H1 (cell line): ENCODE measurements around the gene NCAM1. TPM values are rescaled to one million over a fixed set of nuclear protein-coding genes. Genes with fewer than 3 reads are reported as not detected.

Source experiments
- BCL11A ChIP-seq, 2 experiments: IDR thresholded peaks; one replicate each; pipeline ENCODE4 v1.6.1; 2011; ENCODE audit warnings: low read depth in 2 of 2, low read length in 2 of 2, mild to moderate bottlenecking in 2 of 2
- CEBPB ChIP-seq: IDR thresholded peaks from 2 replicates; pipeline ENCODE4 v1.6.1; 2012; ENCODE audit warnings: low read depth, low read length
- CTBP2 ChIP-seq: IDR thresholded peaks from 2 replicates; pipeline ENCODE4 v1.7.0; 2011; ENCODE audit warnings: borderline replicate concordance, mild to moderate bottlenecking, moderate library complexity, mixed read lengths, low read length; ENCODE audit not compliant: insufficient read depth, insufficient read length
- MAFK ChIP-seq: IDR thresholded peaks from 2 replicates; pipeline ENCODE4 v1.6.1; 2012; ENCODE audit warnings: low read depth, mild to moderate bottlenecking, improper control_type of control experiment, low read length
- NANOG ChIP-seq: IDR thresholded peaks from 2 replicates; pipeline ENCODE4 v1.6.1; 2011; ENCODE audit warnings: low read length, low read depth, mild to moderate bottlenecking, inconsistent platforms; ENCODE audit not compliant: insufficient read depth, poor library complexity, severe bottlenecking
- POLR2AphosphoS5 ChIP-seq: IDR thresholded peaks from 2 replicates; pipeline ENCODE4 v1.6.1; 2011; ENCODE audit warnings: low read depth, low read length
- SUZ12 ChIP-seq: fragments of 200-600 bp; sonication (generic); IDR thresholded peaks from 2 replicates; pipeline ENCODE4 v1.6.1; 2012; ENCODE audit warnings: mild to moderate bottlenecking, inconsistent platforms, low read length, moderate library complexity, mixed read lengths
- polyA plus RNA-seq, 7 experiments: library from polyadenylated mRNA; depleted of rRNA in 3 of 7; stranded (reverse) in 5 of 7; unstranded in 2 of 7; fragments of >200 nt in 5 of 7; fragments of 200-250 nt in 2 of 7; gene quantifications; 1 replicate in 5 of 7; 2 replicates in 1 of 7; 4 replicates in 1 of 7; pipeline versions ENCODE4 v1.2.1 to v1.2.3, GENCODE V29; 2011 to 2013; ENCODE audit warnings: missing spikeins in 2 of 7, mixed read lengths in 2 of 7
- total RNA-seq: library from RNA; stranded (reverse); fragmentation: NEBNext Ultra II Directional; extraction: Animal tissue kit (Norgen Biotek cat#: 25700); gene quantifications from 2 replicates; pipeline ENCODE4 v1.2.1, GENCODE V29; 2021
- TF ChIP-seq, protein P1 (sequence below): fragments of 300-600 bp; sonication (generic); IDR thresholded peaks from 2 replicates; pipeline ENCODE4 v1.7.1; 2012; ENCODE audit warnings: low read length, moderate library complexity, mild to moderate bottlenecking, inconsistent platforms; ENCODE audit not compliant: insufficient replicate concordance
- TF ChIP-seq, protein P2 (sequence below): IDR thresholded peaks from 2 replicates; pipeline ENCODE4 v1.6.1; 2012; ENCODE audit warnings: inconsistent platforms

The NCAM1 gene
- total and polyA plus RNA-seq, 2 of the 8 experiments (the other 6 are each of a cell fraction or from before 2014, with no cell fraction given), result 3.1 to 4.3 TPM

DNA sequence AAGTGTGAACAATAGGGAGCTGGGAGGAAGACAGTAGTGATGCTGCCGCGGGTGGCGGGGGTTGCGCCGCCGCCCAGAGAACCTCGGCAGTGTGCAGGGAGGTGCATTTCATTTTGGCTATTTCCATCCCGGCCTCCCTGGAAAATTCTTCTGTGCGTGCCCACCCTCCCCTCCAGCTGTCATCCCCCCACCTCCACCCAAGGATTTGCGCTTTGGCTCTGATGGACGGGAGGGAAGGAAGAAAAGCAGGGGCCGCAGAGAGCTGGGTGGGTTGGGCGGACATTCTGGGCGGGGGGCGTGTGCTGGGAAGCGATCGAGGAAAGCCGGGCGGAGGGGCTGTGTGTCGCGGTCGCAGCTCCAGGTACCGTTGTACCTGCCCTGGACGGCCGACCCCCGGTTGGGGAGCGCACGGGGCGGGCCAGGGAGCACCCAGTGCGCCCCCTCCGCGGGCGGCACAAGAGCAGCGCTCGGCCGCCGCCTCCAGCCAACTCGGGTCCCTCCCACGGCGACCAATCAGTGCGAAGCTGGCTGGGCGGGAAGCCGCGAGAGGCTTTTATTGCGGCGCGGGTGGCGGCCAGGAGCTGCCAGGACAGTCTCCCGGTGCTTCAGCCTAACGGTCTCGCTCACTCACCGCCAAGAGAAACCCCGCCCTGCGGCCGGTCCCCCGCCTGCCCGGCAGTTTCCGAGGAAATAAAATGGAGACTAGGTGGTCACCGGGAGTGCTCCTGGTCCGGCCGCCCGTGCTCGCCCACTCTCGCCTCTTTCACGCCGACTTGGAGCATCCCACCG is 1.6 kb downstream of the NCAM1 start (continued):
- TF ChIP-seq, protein P1, sequence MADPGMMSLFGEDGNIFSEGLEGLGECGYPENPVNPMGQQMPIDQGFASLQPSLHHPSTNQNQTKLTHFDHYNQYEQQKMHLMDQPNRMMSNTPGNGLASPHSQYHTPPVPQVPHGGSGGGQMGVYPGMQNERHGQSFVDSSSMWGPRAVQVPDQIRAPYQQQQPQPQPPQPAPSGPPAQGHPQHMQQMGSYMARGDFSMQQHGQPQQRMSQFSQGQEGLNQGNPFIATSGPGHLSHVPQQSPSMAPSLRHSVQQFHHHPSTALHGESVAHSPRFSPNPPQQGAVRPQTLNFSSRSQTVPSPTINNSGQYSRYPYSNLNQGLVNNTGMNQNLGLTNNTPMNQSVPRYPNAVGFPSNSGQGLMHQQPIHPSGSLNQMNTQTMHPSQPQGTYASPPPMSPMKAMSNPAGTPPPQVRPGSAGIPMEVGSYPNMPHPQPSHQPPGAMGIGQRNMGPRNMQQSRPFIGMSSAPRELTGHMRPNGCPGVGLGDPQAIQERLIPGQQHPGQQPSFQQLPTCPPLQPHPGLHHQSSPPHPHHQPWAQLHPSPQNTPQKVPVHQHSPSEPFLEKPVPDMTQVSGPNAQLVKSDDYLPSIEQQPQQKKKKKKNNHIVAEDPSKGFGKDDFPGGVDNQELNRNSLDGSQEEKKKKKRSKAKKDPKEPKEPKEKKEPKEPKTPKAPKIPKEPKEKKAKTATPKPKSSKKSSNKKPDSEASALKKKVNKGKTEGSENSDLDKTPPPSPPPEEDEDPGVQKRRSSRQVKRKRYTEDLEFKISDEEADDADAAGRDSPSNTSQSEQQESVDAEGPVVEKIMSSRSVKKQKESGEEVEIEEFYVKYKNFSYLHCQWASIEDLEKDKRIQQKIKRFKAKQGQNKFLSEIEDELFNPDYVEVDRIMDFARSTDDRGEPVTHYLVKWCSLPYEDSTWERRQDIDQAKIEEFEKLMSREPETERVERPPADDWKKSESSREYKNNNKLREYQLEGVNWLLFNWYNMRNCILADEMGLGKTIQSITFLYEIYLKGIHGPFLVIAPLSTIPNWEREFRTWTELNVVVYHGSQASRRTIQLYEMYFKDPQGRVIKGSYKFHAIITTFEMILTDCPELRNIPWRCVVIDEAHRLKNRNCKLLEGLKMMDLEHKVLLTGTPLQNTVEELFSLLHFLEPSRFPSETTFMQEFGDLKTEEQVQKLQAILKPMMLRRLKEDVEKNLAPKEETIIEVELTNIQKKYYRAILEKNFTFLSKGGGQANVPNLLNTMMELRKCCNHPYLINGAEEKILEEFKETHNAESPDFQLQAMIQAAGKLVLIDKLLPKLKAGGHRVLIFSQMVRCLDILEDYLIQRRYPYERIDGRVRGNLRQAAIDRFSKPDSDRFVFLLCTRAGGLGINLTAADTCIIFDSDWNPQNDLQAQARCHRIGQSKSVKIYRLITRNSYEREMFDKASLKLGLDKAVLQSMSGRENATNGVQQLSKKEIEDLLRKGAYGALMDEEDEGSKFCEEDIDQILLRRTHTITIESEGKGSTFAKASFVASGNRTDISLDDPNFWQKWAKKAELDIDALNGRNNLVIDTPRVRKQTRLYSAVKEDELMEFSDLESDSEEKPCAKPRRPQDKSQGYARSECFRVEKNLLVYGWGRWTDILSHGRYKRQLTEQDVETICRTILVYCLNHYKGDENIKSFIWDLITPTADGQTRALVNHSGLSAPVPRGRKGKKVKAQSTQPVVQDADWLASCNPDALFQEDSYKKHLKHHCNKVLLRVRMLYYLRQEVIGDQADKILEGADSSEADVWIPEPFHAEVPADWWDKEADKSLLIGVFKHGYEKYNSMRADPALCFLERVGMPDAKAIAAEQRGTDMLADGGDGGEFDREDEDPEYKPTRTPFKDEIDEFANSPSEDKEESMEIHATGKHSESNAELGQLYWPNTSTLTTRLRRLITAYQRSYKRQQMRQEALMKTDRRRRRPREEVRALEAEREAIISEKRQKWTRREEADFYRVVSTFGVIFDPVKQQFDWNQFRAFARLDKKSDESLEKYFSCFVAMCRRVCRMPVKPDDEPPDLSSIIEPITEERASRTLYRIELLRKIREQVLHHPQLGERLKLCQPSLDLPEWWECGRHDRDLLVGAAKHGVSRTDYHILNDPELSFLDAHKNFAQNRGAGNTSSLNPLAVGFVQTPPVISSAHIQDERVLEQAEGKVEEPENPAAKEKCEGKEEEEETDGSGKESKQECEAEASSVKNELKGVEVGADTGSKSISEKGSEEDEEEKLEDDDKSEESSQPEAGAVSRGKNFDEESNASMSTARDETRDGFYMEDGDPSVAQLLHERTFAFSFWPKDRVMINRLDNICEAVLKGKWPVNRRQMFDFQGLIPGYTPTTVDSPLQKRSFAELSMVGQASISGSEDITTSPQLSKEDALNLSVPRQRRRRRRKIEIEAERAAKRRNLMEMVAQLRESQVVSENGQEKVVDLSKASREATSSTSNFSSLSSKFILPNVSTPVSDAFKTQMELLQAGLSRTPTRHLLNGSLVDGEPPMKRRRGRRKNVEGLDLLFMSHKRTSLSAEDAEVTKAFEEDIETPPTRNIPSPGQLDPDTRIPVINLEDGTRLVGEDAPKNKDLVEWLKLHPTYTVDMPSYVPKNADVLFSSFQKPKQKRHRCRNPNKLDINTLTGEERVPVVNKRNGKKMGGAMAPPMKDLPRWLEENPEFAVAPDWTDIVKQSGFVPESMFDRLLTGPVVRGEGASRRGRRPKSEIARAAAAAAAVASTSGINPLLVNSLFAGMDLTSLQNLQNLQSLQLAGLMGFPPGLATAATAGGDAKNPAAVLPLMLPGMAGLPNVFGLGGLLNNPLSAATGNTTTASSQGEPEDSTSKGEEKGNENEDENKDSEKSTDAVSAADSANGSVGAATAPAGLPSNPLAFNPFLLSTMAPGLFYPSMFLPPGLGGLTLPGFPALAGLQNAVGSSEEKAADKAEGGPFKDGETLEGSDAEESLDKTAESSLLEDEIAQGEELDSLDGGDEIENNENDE, result no peak
- TF ChIP-seq, protein P2, sequence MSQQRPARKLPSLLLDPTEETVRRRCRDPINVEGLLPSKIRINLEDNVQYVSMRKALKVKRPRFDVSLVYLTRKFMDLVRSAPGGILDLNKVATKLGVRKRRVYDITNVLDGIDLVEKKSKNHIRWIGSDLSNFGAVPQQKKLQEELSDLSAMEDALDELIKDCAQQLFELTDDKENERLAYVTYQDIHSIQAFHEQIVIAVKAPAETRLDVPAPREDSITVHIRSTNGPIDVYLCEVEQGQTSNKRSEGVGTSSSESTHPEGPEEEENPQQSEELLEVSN, result peak; percentile 96
- no peak for TF ChIP-seq BCL11A (IDR thresholded peaks at IDR 0.05; ENCODE audit: low read depth in 2 of 2, low read length in 2 of 2)
- no peak; the same call in none of the 2 replicates for TF ChIP-seq SUZ12
- no peak for TF ChIP-seq MAFK
- no peak for TF ChIP-seq CTBP2
- no peak for TF ChIP-seq NANOG
- TF ChIP-seq POLR2AphosphoS5, result no peak
- TF ChIP-seq CEBPB, result no peak
